ENCODE measurements around the gene PRSS50.

- TF ChIP-seq CTCF (IDR thresholded peaks at IDR 0.05): no peak
- TF ChIP-seq POLR2AphosphoS5 (IDR thresholded peaks at IDR 0.05): no peak
- no peak for TF ChIP-seq POLR2A (IDR thresholded peaks at IDR 0.05)
- no peak for TF ChIP-seq EP300 (IDR thresholded peaks at IDR 0.05)
These were observed 45.9 kb downstream of the PRSS50 start for GRCh38 chr3:46671541-46672348.

Measured in gastroesophageal sphincter (tissue), 3 donors.